NCI-H1417 treated with DMSO at 0.1 percent for 48 hours (cell line): ENCODE results near the gene TMPRSS13.
"Not testable (repeated sequence)": the region's sequence is repeated elsewhere in the genome, so short reads cannot be mapped to it uniquely, and the experiment has no call there.

Source experiments
- DNase-seq: peaks from one replicate; lab custom pipeline; 2025; lab: John Stamatoyannopoulos, UW

TMPRSS13 gene

DNA sequence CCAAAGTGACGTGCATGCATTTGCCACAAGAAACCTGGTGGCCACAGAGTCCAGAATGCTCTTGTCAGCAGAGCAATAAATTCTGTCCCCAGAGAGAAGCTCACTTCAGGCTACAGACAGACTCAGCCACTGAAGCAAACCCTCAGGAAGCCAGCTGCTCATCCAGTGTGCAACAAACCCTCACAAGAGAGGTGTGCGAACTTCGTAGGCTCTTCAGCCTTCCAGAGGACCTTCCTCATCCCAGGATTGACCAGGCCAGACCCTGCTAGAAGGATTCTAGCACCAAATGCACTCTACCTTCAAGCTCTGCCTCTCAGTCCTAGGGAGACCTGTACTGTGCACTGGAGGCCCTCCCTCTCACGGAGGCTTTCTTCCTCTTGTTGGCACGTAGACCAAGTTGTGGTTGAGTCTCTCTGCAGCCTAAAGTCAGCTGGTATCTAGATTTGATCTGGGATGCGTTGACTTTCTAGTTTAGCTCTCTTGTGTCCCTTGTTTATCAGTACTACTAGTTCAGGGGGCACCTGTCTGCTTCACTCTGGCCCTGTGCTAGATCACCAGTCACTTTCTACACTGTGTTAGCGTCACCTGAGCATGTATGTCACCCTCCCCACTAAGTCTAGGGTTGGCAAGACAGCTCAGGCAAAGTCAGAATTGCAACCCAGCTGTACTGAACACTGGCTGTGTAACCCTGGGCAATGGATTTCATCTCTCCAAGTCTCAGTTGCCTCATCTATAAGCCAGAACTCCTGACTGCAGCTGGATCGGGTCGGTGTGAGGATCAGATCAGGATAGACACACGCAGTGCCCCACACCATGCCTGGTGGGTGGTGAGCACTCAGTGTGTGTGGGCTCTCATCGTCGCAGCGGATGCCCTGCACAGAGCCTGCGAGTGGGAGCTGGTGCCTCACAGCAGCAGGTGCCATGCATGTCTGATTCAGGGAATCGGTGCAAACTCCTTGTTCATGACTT is 22.1 kb upstream of the TMPRSS13 start:
- no peak for DNase-seq

DNA sequence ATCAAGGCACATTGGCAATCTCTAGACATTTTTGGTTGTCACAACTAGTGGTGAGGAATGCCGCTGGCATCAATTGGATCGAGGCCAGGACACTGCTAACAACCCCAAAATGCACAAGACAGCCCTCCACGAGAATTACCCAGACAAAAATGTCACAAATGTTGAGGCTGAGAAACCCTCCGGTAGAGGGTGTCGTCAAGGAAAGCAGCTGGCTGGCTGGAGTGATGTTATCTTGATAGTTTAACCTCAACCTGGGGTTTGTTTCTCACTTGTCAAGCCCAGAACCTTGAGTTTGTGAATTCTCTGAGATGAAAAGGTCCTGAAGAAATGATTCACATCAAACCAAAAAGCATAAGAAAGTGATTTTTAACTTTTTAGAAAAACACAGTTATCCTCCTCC is 21.1 kb upstream of the TMPRSS13 start:
- DNase-seq: no peak

DNA sequence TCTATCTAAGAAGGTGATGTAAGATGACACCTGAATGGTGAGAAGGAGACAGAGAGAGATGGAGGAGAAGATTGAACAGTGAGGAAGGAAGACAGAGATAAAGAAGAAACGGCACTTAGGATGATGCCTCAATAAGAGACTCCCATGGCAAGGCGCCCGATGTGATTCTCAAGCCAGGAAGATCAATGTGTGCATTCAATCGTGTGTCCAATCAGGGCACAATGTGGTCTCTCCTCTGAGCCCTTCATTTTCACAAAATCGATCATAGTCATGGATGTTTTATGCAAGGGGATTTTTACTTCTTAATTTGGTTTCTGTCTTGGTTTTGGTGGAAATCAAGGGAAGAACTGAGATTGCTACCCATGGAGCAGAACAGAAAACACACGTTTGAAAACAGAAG is 19.9 kb upstream of the TMPRSS13 start:
- no peak for DNase-seq

DNA sequence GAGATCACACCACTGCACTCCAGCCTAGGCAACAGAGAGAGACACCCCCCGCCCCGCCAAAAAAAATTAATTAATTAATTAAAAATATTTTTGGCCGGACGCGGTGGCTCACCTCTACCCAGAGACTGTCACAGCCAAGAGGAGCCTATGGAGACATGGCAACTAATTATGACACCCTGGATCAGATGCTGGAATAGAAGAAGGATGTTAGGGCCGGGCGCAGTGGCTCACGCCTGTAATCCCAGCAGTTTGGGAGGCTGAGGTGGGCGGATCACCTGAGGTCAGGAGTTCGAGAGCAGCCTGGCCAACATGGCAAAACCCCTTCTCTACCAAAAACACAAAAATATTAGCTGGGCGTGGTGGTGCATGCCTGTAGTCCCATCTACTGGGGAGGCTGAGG is 19.3 kb upstream of the TMPRSS13 start:
- DNase-seq: not testable (repeated sequence)

DNA sequence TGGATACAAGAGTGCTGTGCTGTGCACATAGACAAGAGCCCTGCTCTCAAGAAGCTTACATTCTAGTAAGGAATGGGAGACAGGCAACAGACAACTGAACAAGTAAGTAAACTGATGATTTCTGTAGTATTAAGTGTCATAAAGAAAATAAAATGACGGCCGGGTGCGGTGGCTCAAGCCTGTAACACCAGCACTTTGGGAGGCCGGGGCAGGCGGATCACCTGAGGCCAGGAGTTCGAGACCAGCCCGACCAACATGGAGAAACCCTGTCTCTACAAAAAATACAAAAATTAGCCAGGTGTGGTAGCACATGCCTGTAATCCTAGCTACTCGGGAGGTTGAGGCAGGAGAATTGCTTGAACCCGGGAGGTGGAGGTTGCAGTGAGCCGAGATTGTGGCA is 18.5 kb upstream of the TMPRSS13 start:
- DNase-seq: not testable (repeated sequence)

DNA sequence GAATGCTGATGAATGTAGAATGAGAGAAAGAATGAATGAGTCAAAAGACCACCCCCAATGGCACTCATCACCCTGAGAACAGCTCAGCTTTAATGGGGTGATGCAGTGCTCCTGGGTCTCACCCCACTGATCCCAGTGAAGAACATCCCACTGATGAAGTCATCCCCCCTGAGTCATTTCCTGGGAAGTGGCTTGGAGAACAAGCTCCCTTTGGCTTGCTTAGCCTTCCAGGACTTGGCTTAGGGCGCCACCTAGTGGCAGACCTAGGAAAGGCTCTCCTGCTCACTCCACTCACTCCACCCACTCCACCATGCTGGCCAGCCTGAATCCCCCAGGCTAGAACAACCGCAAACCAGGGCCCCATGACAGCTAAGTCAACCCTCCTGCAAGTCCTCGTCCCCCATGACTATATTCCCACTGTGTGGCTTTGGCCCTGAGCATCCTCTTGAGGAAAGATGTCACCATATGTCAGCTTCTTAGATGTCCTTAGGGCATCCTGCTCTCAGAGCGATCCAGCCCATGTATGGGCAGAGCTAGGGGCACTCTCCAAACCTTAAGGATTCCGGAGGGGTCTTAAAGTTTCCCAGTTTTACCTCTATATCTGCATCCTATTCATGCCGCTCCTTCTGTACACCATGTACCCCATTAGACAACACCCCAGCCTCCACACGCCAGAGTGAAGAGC is 17.8 kb upstream of the TMPRSS13 start:
- DNase-seq: peak; percentile 68

DNA sequence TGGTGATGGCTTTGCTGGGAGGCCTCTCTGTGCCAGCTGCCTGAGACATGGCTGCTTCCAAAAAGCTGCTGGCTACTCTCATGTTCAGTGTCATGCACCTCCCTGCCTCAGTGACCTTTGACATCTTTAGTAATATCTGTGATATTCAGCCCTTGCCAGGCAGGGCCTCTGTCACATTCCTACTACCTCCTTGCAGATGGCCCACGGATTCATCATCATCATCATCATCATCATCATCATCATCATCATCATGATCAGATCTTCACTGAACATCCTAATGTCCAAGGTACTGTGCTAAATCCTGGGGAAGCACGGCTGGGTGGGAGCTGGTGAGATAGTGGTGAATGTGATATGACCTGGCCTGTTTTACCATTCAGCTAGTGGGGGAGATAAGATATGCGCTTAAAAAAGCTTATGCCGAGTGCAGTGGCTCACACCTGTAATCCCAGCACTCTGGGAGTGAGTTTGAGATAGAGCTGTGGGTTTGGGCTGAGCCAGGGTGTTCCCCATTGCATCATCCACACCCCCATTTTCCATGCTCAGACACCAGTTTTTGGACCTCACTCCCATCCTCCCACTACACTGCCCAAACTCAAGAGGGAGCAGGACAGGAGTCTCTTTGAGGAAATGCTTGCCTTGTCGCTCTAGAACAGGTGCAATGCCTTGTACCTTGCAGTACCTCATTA is 17.1 kb upstream of the TMPRSS13 start:
- no peak for DNase-seq

DNA sequence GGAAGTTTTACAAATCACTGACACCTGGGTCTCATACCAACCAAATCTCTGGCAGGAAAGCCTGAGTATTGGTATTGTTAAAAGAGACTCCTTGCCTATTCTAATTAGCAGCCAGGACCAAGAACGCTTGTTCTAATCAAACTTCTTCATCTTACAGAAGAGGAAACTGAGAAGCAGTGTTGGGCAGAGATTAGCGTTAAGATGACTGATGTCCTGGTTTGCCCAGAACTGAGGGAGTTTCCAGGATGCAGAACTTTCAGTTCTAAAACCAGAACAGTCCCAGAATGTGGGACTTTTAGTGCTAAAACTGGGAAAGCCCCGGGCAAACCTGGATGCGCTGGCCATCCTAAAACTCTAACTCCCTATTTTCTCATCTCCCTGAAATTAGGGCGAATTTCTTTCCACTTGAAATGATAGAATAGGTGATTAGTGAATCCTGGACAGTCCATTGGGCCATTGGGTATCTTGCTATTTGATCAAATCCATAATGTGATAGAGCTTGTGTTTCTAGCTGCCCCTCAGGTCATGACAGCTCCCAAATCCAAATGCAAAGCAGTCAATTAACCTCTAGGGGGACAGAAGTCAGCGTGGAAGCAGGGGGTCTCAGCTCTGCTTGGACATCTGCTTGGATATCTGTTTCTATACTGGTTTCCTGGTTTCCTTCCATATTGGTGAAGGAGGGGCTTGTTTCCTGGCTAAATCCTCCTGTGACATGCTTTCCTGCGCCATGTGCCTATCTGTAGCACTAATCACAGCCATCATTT is 16.0 kb upstream of the TMPRSS13 start:
- no peak for DNase-seq

DNA sequence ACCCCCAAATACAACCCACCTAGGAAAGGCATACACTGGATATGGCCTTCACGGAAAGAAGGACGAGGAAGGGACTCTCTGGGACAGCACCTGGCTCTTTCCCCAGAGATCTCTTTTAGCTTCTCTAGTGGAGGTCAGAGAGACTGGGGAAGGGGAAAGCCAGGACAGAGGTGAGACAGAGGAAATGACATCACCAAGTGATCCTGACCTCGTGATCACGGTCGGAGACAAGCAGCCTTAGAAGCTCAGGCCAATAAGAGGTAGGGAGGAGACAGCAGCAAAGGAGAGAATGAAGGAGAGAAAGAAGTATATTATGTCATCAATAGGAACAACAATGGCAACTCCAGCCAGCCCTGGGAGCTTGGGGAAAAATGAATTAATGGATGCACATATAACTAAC is 15.4 kb upstream of the TMPRSS13 start:
- DNase-seq: no peak

DNA sequence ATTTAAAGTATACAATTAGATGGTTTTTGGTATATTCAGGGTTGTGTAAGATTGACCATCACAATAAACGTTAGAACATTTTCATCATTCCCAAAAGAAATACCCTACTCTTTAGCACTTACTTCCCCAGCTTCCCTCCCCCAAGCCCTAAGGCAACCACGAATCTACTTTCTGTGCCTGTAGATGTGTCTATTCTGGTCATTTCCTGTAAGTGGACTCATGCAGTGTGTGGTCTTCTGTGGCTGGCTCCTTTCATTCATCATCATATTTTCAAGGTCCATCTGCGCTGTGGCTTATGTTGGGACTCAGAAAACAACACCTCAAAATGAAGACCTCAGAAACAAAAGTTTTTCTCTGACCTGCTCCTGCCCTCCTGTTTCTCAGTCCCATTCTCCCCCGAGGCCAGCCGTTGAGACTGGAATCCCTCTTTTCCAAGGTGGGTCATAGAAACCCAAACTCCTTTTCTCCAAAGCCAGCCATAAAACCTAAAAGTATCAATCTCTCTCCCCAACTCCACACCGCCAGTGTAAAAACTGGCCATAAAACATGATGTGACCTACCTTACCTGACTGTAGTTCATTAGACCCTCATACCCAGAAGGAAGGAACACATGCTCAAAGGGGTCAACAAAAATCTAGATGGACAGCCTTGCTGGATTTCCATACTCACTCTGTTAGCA is 12.9 kb upstream of the TMPRSS13 start:
- DNase-seq: no peak

DNA sequence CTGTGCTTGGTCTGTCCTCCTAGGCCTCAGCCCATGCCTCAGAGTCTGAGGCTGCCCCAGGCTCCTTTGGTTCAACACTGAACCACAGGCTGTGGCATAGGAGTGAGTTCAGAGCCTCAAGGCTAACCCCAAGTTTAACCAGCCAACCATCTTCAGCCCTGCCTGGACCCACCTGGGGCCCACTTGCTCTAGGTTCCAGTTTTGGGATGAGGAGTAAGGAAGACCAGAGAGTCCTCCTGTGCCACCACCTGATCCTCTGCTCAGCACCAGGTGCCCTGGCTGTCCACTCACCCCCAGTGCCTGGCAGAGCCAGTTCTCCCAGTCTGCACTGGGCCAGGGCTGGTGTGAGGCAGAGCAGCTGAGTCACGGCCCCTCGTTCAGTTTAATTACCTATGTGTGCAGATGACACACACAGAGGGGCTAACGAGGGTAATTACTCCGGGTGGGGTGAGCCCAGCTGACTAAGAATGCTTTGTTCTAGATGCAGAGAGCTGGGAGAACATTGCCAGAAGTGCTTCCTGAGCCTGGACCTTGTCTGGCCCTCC is 12.0 kb upstream of the TMPRSS13 start:
- DNase-seq: no peak

DNA sequence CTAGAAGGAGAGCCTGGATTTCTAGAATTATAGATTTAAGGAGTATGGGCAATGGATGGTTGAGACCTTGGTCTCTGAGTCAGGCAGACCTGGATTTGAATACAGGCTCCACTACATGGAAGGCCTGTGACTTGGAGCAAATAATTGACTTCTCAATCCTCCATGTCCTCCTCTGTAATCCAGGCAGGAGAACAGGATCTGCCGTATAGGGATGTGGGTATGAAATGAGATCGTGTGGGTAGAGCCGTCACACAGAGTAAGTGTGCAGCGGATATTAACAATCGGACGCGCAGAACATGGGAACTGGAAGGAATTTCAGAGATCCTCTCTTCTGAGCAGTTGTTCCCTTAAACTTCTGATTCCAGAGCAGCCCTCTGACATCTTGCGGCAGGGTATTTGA is 11.5 kb upstream of the TMPRSS13 start:
- no peak for DNase-seq

DNA sequence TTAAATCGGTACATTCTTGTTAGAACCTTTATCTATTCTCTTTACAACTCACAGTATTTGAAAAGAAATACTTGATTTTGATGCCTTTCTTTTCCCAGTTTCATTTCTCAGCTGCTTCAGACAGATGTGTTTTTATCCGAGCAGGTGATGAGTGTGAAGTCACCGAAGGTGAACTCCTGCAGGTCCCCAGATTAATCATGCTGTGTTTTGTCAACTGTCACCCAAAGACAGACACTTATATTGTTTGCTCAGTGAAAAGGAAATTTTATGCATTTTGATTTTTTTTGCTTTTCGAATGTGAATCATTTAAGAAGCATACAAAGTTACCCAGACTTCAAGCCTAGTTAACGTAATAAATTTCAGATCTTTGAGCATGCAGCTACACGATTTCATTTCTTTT is 7.8 kb upstream of the TMPRSS13 start:
- peak; percentile 39 for DNase-seq

DNA sequence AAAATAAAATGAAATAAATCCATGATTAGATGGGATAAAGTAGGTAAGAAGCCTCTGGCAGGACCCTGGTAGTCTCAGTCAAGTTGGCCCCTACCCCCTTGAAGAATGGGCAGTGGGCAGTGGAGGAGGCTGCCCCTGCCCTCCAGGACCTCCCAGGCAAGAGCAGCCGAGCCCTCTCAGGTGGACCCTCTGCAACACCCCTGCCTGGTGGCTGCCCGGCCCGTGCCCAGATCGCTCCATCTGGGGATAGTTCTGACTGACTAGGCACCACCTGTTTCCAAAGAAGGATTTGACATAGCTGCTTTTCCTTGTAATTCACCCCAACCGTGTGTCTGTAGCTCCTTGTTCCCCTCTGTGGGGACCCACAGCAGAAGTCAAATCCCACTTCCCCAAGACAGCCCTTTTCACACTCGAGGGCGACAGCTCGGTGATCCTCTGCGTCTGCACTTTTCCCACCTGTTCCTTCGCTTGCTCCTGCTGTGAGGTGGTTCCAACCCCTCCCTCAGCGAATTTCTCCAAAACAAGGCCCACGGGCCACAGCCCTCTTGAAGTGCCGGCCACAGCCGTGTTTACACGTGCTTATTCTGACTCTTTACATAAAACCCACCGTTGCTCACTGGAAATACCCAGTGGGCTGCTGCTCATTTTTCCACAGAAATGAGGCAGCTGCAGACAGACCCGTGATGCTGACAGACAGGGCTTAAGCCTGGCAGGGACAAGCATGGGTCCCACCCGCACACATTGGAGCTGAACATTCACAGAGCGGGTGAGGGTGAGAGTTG is 5.5 kb upstream of the TMPRSS13 start:
- no peak for DNase-seq

DNA sequence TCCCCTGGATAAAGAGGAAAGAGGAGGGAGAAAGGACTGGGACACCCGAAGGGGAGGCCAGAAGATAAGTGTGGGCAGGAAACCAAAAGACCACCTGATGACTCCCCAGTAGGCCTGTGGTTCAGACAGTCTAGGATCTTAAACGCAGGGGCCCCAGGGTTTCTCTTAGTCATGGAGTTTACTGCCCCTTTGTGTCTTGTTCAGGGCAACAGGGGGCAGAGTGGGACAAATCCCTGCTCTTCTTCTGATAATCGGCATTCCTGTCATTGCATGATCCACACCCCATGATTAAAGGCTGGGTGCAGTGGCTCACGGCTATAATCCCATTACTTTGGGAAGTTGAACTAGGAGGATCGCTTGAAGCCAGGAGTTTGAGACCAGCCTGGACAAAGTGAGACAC is 4.7 kb upstream of the TMPRSS13 start:
- DNase-seq: no peak

DNA sequence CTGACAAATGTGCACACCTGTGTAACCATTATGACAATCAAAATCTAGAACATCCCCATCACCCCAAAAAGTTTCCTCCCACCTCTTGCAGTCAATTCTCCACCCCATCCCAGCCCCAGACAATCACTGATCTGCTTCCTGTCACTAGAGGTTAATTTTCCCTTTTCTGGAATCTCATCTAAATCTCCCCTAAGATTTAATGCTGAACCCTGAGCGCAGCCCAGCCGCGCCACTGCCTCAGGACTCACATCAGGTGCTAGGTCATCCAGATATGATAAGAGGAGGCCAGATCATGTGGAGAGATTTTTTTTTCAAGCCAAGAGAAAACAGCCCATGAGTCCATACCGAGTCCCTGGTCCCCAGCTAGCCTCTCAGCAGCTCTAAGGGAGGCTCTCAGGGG is 4.3 kb upstream of the TMPRSS13 start:
- DNase-seq: no peak

DNA sequence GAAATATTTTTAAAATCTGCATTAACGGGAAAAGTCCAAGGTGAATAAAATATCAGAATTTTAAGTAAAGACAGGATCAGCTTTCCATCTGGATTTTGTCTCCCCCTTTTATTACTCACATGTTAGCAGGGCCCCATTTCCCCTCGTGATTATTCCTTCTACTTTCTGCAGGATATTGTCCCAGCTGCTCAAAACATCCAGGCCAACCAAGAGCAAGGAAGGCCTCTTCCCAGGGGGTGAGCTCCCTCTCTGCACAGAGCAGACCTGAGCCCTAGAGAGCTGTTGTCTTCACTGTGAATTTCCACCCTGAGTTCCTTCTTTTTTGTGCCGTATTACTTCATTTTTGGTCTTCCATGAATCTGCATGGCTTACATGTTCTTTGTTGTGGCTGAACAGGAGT is 3.7 kb upstream of the TMPRSS13 start:
- no peak for DNase-seq

DNA sequence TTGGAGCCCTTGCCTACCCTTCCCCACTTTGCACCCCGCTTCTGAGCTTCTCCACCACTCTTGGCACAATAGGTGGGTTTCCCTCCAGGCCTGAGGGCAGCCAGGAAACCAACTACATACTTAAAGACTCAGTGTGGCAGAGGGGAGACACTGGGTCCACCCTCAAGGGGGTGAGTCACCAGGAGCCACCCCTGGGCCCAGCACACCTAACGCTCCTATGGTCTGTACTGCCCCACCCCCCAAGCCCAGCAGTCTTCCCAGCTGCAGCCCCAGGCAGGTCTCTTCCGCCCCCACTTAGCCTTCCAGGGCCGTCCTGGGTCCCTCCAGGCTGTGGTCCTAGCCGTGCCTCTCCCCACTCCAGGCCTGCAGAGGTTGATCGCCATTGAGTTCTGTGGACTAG is 3.2 kb upstream of the TMPRSS13 start:
- DNase-seq: no peak

DNA sequence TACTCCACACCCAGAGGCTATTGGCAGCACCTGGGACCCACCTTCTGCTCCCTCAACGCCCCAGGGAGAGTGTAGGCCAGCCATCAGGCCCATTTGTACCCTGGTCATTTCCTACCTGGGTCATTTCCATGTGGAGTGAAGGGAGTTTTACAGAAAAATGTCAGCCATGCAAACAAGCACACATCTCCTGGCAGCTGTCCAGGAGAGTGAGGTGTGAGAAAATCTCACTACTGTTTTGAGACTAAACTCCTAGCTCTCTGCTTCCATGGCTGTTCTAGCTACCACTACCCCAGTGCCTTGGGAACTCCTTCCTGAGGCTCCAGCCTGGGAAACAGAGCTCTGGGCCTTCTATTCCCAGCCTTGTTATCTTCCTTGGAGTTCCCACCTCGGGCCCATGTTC is 2.8 kb upstream of the TMPRSS13 start:
- DNase-seq: no peak

DNA sequence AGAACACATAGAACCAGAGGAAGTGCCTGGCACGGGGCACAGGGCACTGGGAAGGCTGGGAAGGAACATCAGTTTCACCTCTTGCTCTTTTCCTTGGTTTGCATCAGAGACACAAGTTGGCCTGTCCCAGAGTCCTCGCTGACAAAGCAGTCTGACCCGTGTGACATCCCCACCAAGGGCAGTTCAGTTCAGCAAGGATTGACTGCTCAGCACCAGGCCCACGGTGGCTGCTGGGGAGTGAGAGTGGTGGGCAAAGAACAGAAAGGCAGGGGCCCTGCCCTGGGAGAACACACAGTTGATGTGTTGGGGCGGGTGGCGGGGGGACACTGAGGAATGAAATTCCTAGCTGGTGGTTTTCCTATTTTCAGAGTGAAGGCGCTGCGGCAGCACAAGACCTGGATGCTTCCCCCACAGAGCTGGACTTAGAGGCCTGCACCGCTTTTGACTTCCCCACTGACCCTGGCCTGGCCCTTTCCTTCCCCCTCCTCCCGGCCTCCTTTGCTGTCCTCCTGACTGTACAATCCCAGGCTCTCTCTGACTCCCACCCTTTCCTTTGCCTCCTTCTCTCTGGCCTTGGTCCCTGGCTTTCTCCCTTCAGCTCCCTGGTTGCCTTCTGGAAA is 2.2 kb upstream of the TMPRSS13 start:
- DNase-seq: no peak
